Ishikawa (cell line): ENCODE measurements around the gene MINK1.

ENCODE experiments used
- CEBPB ChIP-seq: IDR thresholded peaks from 2 replicates; pipeline ENCODE4 v1.6.1; 2012
- EGR1 ChIP-seq: IDR thresholded peaks from 2 replicates; pipeline ENCODE4 v1.6.1; 2012
- EP300 ChIP-seq: IDR thresholded peaks from 2 replicates; pipeline ENCODE4 v1.6.1; 2012; ENCODE audit warnings: borderline replicate concordance
- FOXM1 ChIP-seq: IDR thresholded peaks from 2 replicates; pipeline ENCODE4 v1.6.1; 2012; ENCODE audit warnings: low read depth, borderline replicate concordance
- MAX ChIP-seq: IDR thresholded peaks from 2 replicates; pipeline ENCODE4 v1.6.1; 2012
- NFIC ChIP-seq: IDR thresholded peaks from 2 replicates; pipeline ENCODE4 v1.6.1; 2012
- RAD21 ChIP-seq: IDR thresholded peaks from 2 replicates; pipeline ENCODE4 v1.6.1; 2012; ENCODE audit warnings: low read depth
- REST ChIP-seq: IDR thresholded peaks from 2 replicates; pipeline ENCODE4 v1.6.1; 2012; ENCODE audit warnings: low read depth, mild to moderate bottlenecking
- TAF1 ChIP-seq: IDR thresholded peaks from 2 replicates; pipeline ENCODE4 v1.6.1; 2012; ENCODE audit warnings: low read depth, mild to moderate bottlenecking
- TCF12 ChIP-seq: IDR thresholded peaks from 2 replicates; pipeline ENCODE4 v1.6.1; 2012; ENCODE audit warnings: low read depth
- TEAD4 ChIP-seq: IDR thresholded peaks from 2 replicates; pipeline ENCODE4 v1.6.1; 2012
- USF1 ChIP-seq: IDR thresholded peaks from 2 replicates; pipeline ENCODE4 v1.6.1; 2012
- YY1 ChIP-seq: IDR thresholded peaks from 2 replicates; pipeline ENCODE4 v1.6.1; 2012; ENCODE audit warnings: low read depth

GRCh38 chr17:4859816-4860625 lies 26.9 kb downstream of the MINK1 start:
- TF ChIP-seq REST (no peak), USF1 (no peak), EP300 (no peak), MAX (no peak), CEBPB (no peak), YY1 (no peak), TAF1 (no peak), TCF12 (no peak), RAD21 (no peak), EGR1 (no peak), NFIC (no peak), FOXM1 (no peak), TEAD4 (no peak)
